ENCODE data around the gene FGF5.
"Not testable (repeated sequence)": the region's sequence is repeated elsewhere in the genome, so short reads cannot be mapped to it uniquely, and the experiment has no call there.

FGF5 gene

DNA sequence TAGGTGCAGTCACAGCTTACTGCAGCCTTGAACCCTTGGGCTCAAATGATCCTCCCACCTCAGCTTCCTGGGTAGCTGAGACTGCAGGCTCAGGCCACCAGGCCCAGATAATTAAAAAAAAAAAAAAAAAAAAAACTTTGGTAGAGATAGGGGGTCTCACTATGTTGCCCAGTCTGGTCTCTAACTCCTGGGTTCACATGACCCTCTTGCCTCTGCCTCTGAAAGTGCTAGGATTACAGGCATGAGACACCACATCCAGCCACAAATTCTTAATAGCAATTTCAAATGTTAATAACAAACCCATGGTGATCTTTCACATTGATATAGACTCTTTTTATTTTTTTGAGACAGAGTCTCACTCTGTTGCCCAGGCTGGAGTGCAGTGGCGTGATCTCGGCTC lies 12.3 kb upstream of the FGF5 start:
- DNase-seq (ENCODE audit: low spot score) = no peak

- DNase-seq (ENCODE audit: low spot score) = no peak
Measured at GRCh38 chr4:80255329-80256095, 11.0 kb upstream of the FGF5 start.

DNA sequence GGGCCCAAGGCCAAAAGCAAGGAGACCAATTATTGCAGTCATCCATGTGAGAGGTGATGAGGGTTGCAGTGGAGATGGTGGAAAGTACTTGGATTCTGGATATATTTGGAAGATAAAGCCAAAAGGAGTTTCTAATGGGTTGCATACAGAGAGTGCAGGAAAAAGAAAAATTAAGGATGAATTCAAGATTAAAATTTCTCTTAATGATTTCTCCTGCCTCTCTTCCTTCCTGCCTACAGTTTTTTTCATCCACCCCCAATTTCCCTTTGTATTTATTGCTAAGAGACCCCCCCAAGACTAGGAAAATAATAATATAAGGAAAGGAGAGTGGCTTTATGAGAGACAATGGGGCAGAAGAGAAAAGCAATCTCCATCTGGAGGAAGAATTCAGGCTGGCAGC lies 8.6 kb upstream of the FGF5 start:
- DNase-seq (ENCODE audit: low spot score) = no peak

DNA sequence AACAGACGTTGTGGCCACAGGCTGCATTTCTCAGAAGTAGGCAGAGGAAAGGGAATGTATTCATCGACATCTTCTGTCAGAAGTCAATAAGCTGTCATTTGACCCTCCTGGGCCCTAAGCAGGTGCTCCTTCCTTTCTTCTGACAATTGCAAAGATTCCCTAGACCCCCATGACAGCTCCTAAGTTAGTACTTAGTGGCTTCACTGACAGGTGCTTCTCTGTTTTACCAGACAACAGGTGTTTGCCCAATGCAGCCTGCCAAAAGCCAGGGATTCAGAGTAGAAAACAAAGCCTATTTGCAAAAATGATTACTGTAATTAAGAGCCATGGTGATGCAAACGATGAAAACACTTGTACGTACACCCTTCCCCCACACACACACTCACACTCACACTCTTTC lies 7.5 kb upstream of the FGF5 start:
- no peak for DNase-seq (ENCODE audit: low spot score)

DNA sequence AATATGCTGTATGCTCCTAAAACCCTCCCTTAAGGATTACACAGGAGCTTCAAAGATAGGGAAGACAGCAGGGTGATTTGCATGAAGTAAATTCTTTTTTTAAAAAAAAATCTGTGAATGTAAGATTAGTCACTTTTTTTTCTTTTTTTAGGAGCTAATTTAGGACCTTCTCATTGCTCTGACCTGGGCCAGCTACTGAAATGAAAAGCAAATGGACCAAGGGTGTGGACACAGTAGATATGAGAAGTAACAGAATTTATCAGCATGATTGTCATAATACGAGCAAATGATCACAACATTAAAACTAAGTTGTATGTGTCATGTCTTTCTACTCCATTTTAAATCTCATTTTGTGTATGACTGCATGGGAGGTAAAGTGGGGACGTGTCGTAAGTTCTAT lies 6.6 kb upstream of the FGF5 start:
- no peak for DNase-seq (ENCODE audit: low spot score)

- no peak for DNase-seq (ENCODE audit: low spot score)
Measured at GRCh38 chr4:80261989-80262600, 4.4 kb upstream of the FGF5 start.

GRCh38 chr4:80263541-80264351 lies 2.7 kb upstream of the FGF5 start:
- no peak for DNase-seq (ENCODE audit: low spot score)

- DNase-seq (ENCODE audit: low spot score) = no peak
Measured at GRCh38 chr4:80264352-80264647, 2.2 kb upstream of the FGF5 start.

GRCh38 chr4:80264825-80265224 lies 1.6 kb upstream of the FGF5 start:
- no peak for DNase-seq (ENCODE audit: low spot score)

- peak; percentile 73 for DNase-seq (ENCODE audit: low spot score)
Measured at GRCh38 chr4:80265571-80266252, 752 bp upstream of the FGF5 start.

GRCh38 chr4:80266902-80267380 lies 477 bp downstream of the FGF5 start:
- peak; percentile 10 for DNase-seq (ENCODE audit: low spot score)

DNA sequence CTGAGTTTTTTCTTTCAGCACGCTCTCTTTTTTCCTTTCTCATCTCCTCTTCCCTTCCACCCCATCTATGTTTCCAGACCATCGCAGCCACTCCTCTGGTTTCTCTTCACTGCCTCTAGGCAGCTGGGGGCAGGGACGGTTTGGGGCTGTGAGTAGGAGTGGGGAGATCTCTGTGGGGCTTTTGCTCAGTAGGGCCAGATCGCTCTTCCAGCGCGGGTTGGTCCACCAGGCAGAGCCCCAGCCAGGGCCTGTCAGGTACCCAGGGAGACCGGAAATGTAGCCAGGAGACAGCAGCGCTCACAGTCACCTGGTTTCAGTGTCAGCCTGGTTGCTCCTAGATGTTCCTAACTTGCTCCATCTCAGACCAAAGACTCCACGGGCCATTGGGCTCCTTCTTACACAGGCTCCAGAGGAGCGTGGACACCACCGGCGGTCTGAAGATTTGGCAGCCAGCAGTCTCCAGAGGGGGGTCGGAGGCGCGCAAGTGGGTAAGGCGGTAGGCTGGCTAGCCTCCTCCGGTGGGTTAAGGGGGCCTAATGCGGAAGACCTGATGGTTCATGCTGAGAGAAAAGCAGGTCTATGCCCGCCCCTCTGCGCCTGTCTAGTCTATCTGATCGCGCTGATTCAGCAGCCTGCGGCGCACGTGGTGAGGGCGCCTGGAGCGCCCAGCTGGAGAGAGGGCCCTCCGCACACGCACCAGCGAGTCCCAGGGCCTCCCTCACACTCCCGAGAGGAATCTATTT lies 1.8 kb downstream of the FGF5 start:
- DNase-seq (ENCODE audit: low spot score) = no peak

DNA sequence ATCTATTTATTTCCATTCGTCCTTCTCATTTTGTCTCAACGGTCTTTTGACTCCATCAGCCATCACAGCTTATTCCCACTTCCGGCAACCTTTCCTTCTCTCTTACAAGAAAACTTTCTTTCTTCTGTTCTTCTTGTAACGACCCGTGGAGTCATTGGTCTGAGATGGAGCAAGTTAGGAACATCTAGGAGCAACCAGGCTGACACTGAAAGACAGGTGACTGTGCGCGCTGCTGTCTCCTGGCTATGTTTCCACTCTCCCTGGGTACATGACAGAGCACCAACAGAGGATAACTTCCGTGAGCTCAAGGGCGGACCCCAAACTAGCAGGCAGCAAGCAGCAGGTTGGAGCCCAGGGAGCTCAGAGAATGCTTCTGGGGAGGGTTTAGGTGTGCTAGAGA lies 2.5 kb downstream of the FGF5 start:
- DNase-seq (ENCODE audit: low spot score) = no peak

- DNase-seq (ENCODE audit: low spot score) = no peak
Measured at GRCh38 chr4:80270321-80270720, 3.9 kb downstream of the FGF5 start.

DNA sequence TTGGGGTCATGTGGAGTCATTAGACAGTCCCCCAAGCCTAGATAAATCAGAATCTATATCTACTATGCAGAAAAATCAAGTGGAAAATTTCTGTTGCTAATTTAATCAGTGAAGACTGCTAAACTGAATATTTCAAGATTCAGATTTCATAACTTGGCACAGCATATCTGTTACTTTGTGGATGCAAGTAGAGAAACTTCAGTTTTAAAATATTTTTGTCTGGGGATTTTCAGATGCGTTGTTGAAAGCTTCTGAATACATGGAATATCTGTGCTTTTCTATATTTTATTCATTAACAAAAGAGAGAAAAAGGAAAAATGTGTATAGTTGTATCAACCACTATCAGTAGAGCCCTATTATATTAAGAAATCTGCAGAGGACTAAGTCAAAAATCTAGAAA lies 4.4 kb downstream of the FGF5 start:
- no peak for DNase-seq (ENCODE audit: low spot score)

- DNase-seq (ENCODE audit: low spot score) = no peak
Measured at GRCh38 chr4:80271801-80272200, 5.3 kb downstream of the FGF5 start.

DNA sequence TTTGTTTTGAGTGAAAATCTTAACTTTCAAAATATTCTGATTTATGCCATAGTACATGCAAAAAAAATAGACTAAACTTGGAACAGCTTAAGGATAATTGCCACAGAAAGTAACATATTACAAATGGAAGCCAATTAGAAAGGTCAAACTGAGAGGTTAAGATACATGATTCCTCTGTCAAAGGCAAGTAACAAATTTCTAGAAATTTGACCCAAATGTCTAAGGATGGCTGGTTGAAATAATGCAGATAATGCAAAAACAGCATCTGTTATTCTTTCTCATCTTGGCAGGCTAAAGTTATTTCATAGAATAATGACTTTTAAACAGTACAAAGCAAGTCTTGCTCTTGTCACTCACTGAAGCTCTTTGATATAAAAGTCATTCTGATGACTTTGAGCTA lies 10.5 kb downstream of the FGF5 start:
- no peak for DNase-seq (ENCODE audit: low spot score)

DNA sequence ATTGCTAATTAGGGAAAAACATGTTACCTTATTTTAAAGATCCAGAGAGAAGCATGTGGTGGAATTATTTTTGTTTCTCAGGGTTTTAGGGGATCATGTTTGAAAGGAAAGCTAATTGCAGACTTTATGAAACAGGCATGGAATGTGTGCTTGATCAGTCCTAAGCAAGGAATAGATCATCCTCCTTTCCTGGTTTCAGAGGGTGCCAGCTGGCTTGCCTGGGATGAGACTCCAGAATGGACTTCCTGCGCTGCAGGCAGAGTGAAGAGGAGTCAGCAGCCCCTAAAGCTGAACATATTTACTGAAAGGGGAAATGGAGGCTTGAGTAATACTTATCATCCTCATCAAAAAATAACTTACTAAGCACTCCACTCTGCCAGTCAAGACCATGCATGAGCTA lies 13.3 kb downstream of the FGF5 start:
- DNase-seq (ENCODE audit: low spot score) = no peak

GRCh38 chr4:80286451-80286850 lies 20.0 kb downstream of the FGF5 start:
- no peak for DNase-seq (ENCODE audit: low spot score)

GRCh38 chr4:80290665-80291064 lies 24.2 kb downstream of the FGF5 start:
- not testable (repeated sequence) for DNase-seq (ENCODE audit: low spot score)

- no peak for DNase-seq (ENCODE audit: low spot score)
Measured at GRCh38 chr4:80294206-80294605, 27.7 kb downstream of the FGF5 start.

GRCh38 chr4:80295336-80295735 lies 28.9 kb downstream of the FGF5 start:
- no peak for DNase-seq (ENCODE audit: low spot score)
